DOHH2 (cell line): ENCODE results near the gene RMI1.

Source experiments
- EZH2phosphoT487 ChIP-seq: fragments of 200-600 bp; sonication (generic); IDR thresholded peaks from 2 replicates; pipeline ENCODE4 v1.6.1; 2017; ENCODE audit warnings: borderline replicate concordance, mild to moderate bottlenecking, antibody characterized with exemption, low read length, moderate library complexity, mixed read lengths
- TF ChIP-seq, protein P1 (sequence below): fragments of 200-600 bp; sonication (generic); IDR thresholded peaks from one replicate; pipeline ENCODE4 v1.5.1; 2014; ENCODE audit warnings: antibody characterized with exemption, mild to moderate bottlenecking, low read depth, low read length; ENCODE audit not compliant: poor library complexity, severe bottlenecking

GRCh38 chr9:84045481-84046097, 65.0 kb downstream of the RMI1 start:
- TF ChIP-seq, protein P1, sequence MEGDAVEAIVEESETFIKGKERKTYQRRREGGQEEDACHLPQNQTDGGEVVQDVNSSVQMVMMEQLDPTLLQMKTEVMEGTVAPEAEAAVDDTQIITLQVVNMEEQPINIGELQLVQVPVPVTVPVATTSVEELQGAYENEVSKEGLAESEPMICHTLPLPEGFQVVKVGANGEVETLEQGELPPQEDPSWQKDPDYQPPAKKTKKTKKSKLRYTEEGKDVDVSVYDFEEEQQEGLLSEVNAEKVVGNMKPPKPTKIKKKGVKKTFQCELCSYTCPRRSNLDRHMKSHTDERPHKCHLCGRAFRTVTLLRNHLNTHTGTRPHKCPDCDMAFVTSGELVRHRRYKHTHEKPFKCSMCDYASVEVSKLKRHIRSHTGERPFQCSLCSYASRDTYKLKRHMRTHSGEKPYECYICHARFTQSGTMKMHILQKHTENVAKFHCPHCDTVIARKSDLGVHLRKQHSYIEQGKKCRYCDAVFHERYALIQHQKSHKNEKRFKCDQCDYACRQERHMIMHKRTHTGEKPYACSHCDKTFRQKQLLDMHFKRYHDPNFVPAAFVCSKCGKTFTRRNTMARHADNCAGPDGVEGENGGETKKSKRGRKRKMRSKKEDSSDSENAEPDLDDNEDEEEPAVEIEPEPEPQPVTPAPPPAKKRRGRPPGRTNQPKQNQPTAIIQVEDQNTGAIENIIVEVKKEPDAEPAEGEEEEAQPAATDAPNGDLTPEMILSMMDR, result no peak
- no peak for TF ChIP-seq EZH2phosphoT487
